Bronchial epithelial cell (primary cell): ENCODE data around the gene CDRT15. TPM values are rescaled to one million over a fixed set of nuclear protein-coding genes. Genes with fewer than 3 reads are reported as not detected.

Experiments used
- DNase-seq: peaks from one replicate; pipeline ENCODE4 v3.0.0-alpha.2; 2010; ENCODE audit warnings: low read depth
- FAIRE-seq: peaks from 2 replicates; lab custom pipeline; 2011; peaks lifted over from hg19 to GRCh38; lab: Jason Lieb, UNC
- H3K27me3 ChIP-seq: 2 replicates; pipeline ENCODE4 v1.5.1; 2011; ENCODE audit warnings: low read length; ENCODE audit not compliant: control insufficient read depth, insufficient read depth
- H3K36me3 ChIP-seq: 2 replicates; pipeline ENCODE4 v1.5.1; 2011; ENCODE audit warnings: low read length; ENCODE audit not compliant: control insufficient read depth, insufficient read depth
- H3K4me3 ChIP-seq: 2 replicates; pipeline ENCODE4 v1.5.1; 2011; ENCODE audit warnings: mild to moderate bottlenecking, low read depth, low read length, control low read depth
- CTCF ChIP-seq: IDR thresholded peaks from 2 replicates; pipeline ENCODE4 v1.5.1; 2011; ENCODE audit warnings: mild to moderate bottlenecking, moderate library complexity, low read length, control low read depth, inconsistent platforms; ENCODE audit not compliant: insufficient read depth, severe bottlenecking
- total RNA-seq: library from RNA; depleted of rRNA; stranded (reverse); fragments of >200 nt; gene quantifications from 2 replicates; pipeline ENCODE4 v1.2.1, GENCODE V29; 2014

Gene CDRT15
- total RNA-seq, 1 donor from 2014 or later = not detected

- FAIRE-seq (no peak), DNase-seq (no peak)
- H3K4me3 ChIP-seq = no peak overlapping the region
- no peaks in the 10 kb centered on the region for H3K27me3 ChIP-seq
- no peak for TF ChIP-seq CTCF
- no peaks in the 10 kb centered on the region for H3K36me3 ChIP-seq
These were observed 7.8 kb downstream of the CDRT15 start for GRCh38 chr17:14228903-14229302.

- TF ChIP-seq CTCF = no peak
- Histone ChIP-seq H3K4me3 (no peak overlapping the region), H3K27me3 (no peaks in the 10 kb centered on the region), H3K36me3 (no peaks in the 10 kb centered on the region)
- no peak for DNase-seq
- no peak for FAIRE-seq
These were observed 9.6 kb downstream of the CDRT15 start for GRCh38 chr17:14227052-14227451.

- no peaks in the 10 kb centered on the region for H3K36me3 ChIP-seq
- DNase-seq (no peak), FAIRE-seq (no peak)
These were observed 11.2 kb downstream of the CDRT15 start for GRCh38 chr17:14225254-14225980.

GRCh38 chr17:14222611-14223010 is 14.1 kb downstream of the CDRT15 start:
- TF ChIP-seq CTCF = no peak
- DNase-seq (no peak), FAIRE-seq (peak; percentile 13)
- Histone ChIP-seq H3K27me3 (no peaks in the 10 kb centered on the region), H3K4me3 (no peak overlapping the region), H3K36me3 (no peaks in the 10 kb centered on the region)

More at GRCh38 chr17:14225254-14225980, 11.2 kb downstream of the CDRT15 start:
- no peak for TF ChIP-seq CTCF
- no peaks in the 10 kb centered on the region for H3K27me3 ChIP-seq
- no peak overlapping the region for H3K4me3 ChIP-seq

GRCh38 chr17:14214271-14214670 is 22.4 kb downstream of the CDRT15 start:
- H3K27me3 ChIP-seq = no peaks in the 10 kb centered on the region
- no peak overlapping the region for H3K4me3 ChIP-seq
- TF ChIP-seq CTCF = no peak
- DNase-seq = peak; percentile 22
- no peak for FAIRE-seq
- H3K36me3 ChIP-seq = peaks cover 3% of the 10 kb centered on the region

- DNase-seq = no peak
- Histone ChIP-seq H3K36me3 (peaks cover 4% of the 10 kb centered on the region), H3K27me3 (no peaks in the 10 kb centered on the region), H3K4me3 (no peak overlapping the region)
- no peak for TF ChIP-seq CTCF
- no peak for FAIRE-seq
These were observed 24.3 kb downstream of the CDRT15 start for GRCh38 chr17:14212401-14212800.
